Measurements from ENCODE around the gene PACSIN1.

Gene PACSIN1

DNA sequence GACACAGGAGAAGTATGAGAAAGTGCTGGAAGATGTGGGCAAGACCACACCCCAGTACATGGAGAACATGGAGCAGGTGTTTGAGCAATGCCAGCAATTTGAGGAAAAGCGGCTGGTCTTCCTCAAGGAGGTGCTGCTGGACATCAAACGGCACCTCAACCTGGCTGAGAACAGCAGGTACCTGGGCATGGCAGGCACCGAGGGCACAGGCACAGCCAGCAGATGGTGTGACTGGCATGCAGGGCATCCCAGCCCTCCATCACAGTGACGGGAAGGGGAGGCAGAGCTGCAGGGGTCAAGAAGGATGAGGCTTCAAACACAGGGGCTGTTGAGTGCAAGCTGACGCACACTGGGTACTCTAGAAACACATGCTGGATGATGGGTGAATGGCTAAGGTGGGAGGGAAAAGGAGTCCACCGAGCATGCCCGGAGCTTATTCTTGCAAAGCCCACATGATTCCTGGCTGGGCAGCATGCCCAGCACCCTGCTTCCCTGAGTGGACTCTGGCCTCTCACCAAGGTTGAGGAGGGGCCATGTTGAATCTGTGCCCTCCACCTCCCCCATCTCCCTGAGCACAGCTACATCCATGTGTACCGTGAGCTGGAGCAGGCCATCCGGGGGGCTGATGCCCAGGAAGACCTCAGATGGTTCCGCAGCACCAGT lies 63.9 kb downstream of the PACSIN1 start:
- DNase-seq: no peak

DNA sequence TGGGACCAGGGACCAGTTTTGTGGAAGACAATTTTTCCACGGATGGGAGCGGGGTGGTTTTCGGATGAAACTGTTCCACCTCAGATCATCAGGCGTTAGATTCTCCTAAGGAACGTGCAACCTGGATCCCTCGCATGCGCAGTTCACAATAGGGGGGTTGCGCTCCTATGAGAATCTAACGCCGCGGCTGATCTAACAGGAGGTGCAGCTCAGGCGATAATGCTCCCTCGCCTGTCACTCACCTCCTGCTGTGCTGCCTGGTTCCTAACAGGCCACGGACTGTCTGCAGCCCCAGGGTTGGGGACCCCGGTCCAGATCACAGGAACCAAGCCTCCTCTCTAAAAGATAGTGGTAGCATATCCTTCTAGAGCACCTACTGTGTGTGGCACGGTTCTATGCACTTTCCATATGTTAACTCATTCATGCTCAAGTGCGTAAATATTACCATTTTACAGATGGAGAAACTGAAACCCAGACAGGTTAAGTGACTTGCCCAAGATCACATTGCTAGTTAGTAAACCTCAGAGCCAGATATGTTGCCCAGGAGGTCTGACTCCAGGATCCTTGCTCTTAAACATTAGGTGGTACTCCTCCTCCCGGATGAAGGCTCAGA lies 65.0 kb downstream of the PACSIN1 start:
- DNase-seq: no peak

DNA sequence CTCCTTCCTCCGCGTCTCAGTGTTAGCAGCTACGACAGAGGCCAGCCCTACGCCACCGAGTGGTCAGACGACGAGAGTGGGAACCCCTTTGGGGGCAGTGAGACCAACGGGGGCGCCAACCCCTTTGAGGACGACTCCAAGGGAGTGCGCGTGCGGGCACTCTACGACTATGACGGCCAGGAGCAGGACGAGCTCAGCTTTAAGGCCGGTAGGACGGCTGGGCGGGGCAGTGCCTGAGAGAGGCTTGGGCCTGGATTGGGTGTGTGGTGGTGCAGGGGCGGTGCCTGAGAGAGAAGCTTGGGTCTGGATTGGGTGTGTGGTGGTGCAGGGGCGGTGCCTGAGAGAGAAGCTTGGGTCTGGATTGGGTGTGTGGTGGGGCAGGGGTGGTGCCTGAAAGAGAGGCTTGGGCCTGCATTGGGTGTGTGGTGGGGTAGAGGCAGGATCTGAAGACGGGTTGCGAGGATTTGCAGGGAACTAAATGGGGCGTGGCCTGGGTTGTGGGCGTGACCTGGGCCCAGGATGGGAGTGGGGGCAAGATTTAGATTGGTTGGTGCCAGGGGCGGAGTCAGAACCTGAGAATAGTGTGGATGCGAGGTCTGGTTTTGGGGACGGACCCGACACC lies 65.8 kb downstream of the PACSIN1 start:
- peak; percentile 24 for DNase-seq

DNA sequence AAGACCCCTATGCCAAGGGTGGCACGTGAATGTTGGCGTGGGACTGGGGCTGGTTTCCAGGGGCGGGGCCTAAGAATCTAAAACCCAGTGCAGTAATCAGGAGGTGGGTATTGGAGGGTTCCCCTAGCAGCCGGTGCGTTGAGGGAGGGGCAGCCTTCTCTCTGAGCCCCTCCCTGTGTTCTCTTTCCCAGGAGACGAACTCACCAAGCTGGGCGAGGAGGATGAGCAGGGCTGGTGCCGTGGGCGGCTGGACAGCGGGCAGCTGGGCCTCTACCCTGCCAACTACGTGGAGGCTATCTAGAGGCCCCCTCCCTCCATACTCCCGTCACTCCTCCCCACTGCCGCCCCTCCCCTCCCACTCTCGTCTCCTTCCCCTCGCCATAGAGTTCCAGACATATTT lies 66.4 kb downstream of the PACSIN1 start:
- no peak for DNase-seq

DNA sequence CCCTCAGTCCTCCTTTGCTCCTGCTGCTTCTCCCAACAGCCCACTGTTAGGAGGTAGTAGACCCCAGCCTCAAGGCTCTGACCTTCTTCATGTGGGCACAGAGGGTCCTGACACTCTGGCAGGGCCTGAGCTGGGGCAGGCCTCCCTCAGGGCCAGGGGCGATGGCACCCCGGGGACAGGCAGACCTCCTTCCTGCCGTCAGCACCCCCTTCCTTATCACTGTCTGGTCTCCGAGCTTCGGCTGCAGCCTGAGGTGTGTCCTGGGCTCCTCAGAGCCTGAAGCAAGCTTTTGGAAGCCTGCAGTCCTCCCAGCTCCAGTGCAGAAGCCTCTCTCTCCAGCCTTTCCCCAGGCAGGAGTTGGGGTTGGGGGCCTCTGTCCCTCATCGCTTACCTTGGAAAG lies 68.3 kb downstream of the PACSIN1 start:
- DNase-seq: no peak

DNA sequence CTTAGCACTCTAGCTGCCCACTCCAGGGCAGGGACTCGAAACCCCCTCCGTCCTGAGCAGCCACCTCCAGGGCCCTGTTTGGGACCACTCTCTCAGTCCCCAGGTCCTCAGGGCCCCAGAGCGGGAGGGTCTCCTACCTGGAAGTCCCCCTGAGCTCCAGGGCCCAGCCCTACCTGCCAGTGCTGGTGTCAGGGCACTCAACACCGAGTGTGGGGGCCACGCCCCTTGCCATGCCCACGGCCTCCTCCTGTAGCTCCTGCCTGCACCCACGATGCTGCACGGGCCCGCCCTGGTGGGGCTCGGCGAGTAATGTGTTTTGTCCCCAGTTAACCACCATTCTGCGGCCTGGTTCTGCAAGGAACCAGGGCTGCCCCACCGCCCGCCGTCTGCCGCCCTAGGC lies 68.8 kb downstream of the PACSIN1 start:
- DNase-seq: no peak

DNA sequence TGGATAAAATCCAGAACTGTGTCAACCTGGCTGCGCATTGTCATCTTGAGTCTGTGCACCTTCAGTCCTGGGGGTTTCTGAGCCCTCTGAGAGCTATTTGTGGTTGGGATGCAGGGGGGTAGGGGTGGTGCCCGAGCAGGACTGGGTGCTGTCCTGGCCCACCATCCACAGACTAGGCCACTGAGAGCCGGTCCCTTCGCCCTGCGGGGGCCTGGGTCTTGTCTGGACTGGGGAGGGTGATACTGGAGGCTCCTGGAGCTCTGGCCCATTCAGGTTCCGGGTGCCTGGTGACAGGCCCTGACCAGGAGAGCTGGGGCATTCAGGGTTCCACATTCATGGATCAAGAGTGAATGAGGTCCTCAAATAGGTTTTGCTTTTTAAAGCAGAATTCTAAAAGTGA lies 69.3 kb downstream of the PACSIN1 start:
- DNase-seq: no peak

DNA sequence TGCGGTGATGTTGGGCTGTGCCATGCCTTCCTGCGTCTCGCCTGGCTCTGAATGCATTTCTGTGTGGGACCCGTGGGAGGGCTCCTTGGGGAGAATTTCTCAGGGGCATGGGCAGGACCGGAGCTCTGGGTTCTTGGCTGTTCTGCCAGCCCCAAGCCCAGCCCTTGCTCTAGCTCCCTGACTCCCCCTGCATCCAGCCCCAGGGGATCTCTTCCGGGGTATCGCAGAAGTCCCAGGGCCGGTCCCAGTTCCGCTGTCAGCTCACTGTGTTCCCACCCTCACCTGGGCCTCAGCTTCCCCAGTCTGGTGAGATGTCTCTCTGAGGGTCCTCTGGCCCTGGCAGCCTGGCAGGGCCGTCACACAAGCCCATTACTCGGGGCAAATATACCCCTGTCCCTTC lies 69.8 kb downstream of the PACSIN1 start:
- DNase-seq: no peak

DNA sequence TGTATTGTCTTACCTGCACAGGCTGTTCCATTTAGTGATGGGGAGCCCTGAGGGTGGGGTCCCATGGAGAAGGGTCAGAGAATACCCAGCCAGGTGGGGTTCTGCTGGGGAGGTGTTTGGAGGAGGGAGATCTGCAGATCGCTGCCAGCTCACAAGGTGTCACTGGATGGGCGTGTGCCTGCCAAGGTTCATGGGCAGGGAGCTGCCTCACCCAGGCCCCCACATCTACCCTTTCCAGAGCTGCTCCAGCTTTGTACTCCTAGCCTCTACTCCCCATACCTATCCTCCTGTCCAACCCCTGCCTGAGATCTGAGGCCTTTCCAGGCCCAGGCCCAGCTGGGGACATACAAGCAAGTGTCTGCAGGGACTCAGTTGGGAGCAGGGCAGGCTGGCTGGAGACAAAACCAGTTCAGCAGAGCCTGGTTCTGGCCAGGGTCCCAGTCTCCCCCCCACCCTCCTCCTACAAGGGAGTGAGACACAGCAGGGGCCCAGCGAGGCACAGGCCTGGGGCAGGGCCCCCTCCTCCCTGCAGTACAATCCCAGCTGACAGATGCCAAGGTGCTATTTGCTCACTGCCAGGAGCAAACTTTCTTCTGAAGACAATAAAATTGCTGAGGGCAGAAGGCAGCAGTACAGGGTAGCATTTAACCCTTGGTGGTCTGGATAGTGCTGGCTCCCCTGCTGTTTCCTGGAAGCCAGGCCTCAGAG lies 70.5 kb downstream of the PACSIN1 start:
- no peak for DNase-seq

DNA sequence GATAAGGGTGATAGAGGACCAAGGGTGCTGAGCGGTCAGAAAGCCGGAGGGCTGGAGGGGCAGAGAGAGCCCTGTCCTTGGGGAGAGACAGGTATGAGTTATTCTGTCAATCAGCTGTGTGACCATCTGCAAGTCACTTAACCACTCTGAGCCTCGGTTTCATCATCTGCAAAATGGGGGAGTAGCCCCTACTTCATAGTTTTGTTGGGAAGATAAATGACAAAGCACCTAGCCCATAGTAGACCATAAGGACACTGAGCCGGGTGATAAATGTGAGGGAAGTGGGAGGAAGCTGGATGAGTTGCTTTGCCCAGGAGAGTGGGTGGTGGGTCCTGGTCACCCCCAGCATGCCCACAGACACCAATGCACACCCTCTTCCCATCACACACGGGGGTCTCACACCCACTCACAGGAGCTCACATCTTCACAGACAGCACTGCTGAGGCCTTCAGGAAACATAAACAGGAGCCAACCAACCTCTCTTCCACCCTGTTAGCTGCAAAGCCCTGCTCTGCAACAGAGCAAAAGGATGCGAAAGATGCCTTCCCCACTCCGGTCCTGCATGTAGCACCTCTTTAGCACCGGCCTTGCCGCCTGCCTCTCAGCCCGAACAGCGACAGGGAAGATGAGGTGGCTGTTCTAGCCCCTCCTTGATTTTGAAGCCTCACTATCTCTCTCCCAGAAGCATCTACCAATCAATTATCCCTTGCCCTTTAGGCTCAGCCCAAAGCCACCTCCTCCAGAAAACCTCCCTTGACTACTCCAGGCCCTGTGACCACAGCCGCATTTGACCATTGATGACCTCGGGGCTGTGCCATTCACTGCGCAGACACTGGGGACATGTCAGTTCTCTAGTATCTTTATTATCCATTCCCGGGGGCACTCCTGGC lies 71.3 kb downstream of the PACSIN1 start:
- DNase-seq: no peak

DNA sequence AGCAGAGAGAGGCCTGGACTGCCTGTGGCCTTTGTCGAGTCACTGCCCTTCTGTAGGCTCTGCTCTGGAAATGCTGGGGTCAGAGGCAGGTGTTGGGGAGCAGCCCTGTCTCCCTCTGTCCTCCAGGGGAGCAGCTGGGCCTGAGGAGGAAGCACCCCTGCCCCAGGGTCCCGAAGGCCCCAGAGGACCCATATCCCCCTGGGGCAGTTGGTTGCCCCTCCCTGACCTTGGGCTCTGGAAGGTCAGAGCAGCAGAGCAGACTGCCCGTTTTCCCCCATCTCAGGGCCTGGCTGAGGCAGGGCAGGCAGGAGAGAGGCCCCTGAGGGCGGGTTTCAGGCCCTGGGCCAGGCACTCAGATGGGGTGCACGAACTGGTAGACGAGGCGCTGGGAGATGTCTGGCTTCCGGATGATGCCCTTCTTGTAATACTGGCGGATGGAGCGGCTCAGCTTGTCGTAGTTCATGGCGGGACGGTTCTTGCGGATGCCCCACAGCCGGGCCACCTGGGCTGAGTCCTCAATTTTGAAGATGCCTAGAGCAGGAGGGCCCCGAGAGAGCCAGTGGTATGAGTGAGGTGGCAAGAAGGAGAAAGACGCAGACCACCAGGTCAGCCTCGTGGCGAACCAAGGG lies 72.2 kb downstream of the PACSIN1 start:
- DNase-seq: no peak

DNA sequence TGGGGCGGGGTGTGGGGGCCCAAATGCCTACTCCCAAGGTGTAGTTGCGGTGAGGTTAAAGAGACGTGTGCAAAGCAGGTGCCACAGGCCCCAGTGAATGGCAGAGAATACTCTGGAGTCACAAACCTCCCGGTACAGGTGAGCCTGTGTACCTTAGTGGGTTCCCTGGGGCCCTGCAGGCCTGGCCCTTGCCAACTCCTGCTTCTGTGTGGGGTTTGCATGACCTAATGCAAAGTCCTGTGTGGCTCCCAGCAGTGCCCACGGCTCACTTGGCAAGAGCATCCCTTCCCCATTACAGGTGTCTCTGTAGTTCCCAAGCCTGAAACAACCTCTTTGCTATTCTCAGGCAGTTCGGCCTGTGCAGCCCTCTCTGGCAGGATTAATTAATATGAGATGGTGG lies 72.7 kb downstream of the PACSIN1 start:
- no peak for DNase-seq

DNA sequence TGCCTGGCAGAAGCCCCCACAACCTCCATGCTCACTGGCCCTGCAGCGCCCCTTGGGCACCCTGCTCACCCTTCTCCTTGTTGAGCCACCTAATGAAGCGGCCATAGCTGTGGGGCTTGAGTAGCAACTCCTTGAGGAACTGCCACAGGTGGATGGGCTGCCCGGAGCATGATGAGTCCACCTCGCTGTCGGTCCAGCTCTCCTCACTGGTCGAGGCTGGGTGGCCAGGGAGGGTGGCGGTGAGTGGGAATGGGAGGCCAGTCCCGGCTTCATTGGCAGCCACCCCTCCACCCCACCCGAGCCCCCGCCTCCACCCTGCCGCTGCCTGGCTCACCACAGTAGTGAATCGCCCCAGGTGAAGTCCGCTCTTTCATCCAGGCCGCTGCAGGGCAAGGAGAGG lies 73.3 kb downstream of the PACSIN1 start:
- DNase-seq: no peak

DNA sequence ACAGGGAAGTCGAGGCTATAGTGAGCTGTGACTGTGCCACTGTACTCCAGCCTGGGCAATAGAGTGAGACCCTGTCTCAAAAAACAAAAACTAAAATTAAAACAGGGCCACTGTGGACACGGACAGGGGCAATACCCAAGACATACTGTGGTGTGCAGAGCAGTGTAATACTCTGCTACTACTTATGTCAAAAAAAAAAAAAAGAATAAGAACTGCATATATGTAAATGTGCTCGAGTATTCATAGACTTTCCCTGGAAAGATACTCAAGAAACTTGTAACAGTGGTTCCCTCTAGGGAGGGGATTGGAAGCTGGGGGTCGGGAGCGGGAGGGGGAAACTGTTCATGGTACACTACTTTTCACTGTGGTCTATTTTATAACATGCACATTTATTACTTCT lies 74.3 kb downstream of the PACSIN1 start:
- DNase-seq: no peak

DNA sequence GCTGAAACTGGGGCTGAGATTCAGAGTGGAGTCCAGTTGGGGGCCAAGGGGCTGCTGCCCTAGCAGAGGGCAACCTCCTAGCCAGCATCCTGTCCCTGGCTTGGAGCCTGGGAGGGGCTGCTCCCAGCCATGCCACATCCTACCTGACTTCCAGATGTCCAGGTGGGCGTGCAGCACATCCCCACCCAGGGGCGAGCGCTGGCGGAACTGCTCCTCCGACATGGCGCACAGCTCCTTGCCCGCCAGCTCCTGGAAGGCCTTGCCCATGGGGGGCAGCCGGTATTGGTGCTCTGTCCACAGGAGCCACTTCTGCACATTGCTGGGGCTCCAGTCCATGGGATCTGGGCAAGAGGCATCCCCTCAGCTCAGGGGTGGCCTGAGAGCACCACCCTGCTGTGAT lies 75.0 kb downstream of the PACSIN1 start:
- no peak for DNase-seq

DNA sequence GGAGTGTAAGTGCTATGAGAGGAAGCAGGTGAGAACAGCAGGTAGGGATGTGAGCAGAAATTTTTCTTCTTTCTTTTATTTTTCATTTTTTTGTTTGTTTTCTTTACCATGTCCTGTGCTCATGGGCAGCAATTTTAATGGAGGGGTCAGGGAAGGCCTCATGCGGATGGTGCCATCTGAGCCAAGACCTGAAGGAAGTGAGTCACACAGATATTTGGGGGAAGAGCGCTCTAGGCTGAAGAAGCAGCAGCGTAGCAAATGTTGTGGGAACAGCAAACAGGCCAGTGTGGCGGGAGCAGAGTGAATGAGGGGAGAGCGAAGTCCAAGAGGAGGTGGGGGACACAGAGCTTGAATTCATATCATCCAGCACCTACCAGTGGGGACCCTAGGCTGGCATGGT lies 77.5 kb downstream of the PACSIN1 start:
- no peak for DNase-seq

DNA sequence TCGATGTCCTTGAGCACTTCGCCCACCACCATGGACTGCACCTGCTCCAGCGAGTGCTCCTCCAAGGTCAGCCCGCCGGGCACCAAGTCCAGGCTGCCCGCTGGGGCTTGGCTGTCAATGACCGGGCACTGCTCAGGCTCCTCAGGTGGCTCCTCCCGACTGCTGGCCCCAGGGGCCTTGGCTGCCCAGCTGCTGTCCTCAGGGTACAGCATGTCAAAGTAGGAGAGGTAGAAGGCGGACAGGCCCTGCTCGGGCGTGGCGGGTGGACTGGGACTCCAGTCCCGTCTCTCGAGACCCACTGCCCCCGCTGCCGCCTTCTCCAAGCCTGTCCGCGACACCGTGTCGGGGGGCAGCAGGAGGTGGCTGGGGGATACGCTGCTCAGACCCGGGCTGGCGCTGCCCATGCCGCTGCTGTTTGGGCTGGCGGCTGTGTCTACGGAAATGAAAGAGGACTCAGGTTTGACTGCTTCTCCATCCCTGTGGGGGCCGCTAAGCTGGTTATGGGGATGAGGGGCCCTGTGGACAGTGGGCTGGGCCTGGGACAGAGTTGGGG lies 78.3 kb downstream of the PACSIN1 start:
- DNase-seq: no peak

DNA sequence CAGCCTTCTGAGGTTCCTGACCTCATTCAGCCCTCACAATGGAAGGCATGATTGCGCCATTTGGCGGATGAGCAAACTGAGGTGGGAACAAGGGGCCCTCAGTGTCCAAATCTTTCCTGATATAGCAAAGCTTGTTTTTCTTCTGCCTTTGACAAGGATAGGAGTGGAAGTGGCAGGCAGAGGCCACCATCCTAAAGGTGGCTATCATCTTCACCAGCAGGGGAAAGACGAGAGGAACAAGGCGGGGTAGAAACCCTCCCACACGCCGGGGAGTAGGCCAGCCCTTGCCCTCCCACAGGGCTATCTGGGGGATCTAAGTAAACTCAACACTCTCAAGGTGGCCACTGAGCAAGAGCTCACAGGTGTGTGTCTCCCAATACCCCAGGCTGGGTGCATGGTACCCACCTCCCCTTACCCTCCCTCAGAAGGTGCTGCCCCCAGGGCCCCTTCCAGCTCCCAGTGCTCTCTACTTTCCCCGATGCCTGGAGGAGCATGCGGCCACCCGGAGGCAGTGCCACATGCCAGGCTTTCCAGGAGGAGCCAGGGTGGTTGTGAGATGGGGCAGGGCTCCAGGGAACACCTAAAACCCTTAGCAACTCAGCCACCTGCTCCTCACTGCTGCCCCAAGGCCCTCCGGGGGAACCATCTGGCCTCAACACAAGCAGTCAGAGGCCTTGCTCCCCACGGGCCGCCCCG lies 79.0 kb downstream of the PACSIN1 start:
- DNase-seq: no peak

DNA sequence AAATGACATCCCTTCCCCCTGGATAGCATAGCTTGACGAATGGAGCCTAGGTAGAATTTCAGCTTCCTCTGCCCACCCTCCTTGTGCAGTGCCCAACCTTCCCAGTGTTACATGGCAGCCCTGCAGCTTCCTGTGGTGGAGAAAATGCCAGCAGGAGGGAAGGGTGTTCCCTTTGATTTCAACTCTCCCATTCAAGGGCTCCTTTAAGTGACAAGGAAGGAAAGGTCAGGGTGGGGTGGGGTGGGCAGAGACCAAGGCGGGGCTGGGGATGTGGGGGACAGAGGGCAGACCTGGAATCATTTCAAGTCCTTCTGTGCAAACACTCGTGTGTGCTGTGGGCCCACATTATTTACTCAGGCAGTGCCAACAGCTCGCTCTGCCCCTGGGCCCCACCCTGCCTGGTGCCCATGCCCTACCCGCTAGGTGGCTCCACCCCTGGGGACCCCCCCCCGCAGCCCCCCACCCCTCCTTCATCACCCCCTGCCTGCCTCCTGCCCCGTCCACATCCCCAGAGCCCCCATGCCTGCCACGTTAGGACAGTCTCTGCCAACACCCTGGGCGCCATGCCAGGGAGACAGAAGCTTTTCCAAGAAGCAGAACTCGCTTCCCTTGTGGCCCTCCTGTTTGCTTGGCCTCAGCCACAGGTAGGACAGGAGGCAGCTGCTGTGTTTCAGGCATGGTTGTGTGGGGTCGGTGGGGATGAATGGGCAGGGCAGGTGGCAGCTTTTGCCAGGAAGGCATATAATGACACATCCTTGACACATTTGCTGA lies 80.9 kb downstream of the PACSIN1 start:
- DNase-seq: no peak

Measured in activated CD4-positive, alpha-beta T cell treated with anti-CD3 and anti-CD28 coated beads, Interleukin-10, Interleukin-2, amounts not matched to agents 100 ng/mL and 50 ng/mL, durations not matched to agents 16 hours and 8 hours (primary cell).